Stimulated activated CD4-positive, alpha-beta T cell treated with anti-CD3 and anti-CD28 coated beads, Interleukin-1b, Interleukin-23, amount 100 ng/mL, for 1 hour (primary cell): ENCODE data around the gene IRF8.
"Not testable (repeated sequence)": the region's sequence is repeated elsewhere in the genome, so short reads cannot be mapped to it uniquely, and the experiment has no call there.

Experiments used
- DNase-seq, 2 donors: peaks; one replicate each; pipeline ENCODE4 v3.0.0-alpha.2; 2020; ENCODE audit warnings: low read depth in 2 of 2

IRF8 gene

DNA sequence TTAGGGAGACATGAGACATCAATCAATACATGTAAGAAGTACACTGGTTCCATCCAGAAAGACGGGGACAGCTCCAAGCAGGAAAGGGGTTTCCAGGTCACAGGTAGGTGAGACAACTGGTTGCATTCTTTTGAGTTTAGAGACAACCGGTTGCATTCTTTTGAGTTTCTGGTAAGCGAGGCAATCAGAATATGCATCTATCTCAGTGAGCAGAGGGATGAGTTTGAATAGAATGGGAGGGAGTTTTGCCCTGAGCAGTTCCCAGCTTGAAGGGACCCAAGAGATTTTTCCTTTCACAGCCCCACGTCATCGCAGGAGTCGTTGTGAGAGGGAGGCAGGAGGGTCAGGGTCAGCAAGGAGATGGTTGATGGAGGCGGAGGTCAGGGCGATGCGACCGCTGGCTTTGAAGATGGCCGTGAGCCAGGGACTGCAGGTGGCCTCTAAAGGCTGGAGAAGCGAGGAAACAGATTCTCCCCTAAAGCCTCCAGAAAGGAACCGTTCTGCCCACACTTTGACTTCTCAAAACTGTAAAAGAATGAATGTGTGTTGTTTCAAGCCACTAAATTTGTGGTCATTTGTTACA is 36.5 kb downstream of the IRF8 start:
- DNase-seq: no peak

DNA sequence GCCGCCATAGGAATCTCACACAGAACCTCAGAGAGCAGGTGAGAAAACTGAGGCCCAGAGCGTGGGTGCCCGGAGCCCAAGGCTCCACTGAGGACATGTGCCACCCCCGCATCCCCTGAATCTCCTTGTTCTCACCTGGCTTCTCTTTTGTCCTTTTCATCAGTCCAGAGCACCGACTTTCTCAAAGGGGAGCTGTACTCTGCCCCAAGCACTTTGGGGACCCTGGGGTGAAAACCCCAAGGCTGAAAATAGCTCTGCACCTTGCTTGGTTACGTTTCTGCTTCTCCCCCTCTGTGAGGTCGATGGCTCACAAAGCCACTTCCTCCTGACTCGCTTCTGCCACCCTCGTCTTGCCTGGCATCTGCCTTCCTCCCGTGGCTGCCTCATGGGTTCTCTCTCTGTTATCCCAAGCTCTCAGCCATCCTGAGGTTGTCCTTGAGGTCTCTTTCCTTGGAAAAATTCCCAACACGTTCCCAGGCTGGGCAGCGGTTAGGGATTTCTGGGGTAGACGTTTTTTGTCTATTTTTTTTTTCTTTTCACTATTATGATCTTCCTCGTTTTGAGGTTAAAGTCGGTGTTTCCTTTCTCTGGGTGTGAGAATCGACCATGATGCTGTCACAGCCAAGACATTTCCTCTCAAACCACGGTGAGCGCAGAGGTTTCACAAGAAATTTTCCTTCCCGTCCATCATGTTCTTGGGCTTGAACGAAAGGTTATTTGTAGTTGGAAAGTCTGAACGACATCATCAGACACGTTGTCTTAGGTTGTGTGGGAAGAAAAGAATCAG is 37.2 kb downstream of the IRF8 start:
- peak; percentile 35 to 39 for DNase-seq

DNA sequence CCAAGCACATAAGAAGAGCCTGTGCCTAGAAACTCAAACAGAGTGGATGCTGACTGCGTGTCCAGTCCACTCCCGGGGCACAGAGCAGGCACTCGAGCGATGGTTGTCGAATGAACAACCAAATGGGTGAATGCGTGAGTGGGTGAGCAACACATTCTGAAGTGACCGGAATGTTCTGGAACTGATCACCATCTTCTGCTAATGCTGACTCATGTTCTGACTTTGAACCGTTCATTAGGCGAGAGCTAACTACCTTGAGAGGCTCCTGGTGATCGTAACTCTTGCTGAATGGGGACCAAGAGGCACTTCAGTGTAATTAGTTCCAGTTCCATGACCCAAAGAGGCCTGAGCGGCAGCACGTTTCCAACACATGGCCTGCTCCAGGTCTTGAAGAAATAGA is 37.9 kb downstream of the IRF8 start:
- DNase-seq: no peak

DNA sequence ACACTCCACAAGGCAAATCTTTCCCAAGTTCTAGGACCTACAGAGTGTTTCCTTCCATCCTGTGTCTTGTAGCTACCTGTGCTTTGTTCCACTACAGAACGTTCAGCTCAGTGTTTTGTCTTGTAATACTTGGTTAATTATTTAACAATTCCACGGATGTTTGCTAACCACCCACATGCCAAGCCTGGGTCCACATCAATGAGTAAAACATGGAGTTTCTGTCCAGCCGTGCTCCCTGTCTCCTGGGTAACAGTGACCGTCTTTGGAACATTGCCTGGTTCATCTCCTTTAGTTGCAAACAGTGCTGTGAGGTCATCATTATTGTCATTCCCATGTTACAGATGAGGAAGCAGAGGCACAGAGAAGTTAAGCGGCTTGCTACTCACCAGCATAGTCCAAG is 41.3 kb downstream of the IRF8 start:
- no peak for DNase-seq

DNA sequence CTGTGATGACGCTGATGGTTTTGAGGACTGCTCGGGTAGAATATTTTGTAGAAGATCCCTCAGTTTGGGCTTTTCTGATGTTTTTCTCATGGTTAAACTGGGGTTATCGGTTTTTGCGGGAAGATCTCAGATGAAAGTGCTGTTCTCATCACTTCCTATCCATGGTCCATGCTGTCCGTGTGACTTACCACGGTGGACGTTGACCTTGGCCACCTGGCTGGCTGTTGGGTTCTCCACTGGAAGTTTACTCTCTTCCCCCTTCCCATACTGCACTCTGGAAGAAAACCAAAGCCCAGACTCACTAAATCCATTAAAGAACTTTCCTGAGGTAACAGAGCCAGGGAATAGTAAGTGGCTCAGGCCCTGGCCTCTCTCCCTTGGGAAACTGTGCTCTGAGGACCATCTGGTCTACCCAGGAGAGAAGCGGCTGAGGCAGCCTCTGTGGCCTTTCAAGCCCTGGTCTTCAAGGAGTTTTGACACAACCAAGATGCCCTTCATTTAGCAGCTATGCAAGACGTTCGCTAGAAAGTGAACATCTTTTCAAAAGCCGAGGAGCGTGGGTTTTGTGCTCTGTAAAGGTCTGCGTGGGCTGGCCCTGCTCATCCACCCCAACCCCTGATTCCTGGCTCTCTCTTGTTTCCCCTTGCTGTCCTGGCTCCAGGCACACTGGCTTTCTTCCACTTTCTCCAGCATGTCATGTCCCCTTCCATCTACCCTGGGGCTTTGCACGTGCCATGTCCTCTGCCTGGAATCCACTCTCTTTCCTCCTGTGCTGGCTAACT is 43.1 kb downstream of the IRF8 start:
- DNase-seq: no peak

DNA sequence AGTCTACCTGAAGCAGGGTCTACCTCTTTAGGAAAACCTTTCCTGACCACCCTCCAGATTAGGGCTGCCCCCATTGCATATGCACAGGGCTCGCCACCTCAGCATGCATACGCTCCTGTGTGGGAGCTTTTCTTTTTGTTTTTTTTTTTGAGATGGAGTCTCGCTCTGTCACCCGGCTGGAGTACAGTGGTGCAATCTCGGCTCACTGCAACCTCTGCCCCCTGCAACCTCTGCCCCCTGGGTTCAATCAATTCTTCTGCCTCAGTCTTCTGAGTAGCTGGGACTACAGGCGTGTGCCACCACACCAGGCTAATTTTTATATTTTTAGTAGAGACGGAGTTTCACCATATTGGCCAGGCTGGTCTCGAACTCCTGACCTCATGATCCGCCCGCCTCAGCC is 43.7 kb downstream of the IRF8 start:
- DNase-seq: not testable (repeated sequence)

DNA sequence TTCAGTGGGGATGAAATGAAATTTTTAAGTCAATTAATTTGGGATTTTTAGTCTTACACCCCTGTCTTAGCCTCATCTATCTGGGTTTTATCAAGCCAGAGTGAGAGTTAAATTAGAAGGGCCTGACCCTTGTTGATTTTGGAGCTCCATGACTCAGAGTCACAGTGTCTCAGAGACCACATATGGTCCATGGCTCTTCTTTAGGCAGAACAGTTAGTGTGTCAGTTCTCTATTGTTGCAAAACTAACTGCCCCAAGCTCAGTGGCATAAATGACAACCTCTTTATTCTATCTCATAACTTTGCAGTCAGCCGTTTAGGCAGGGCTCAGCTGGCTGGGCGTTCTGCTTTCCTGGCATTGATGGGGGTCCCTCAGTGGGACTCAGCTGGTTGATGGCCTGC is 44.7 kb downstream of the IRF8 start:
- no peak for DNase-seq

DNA sequence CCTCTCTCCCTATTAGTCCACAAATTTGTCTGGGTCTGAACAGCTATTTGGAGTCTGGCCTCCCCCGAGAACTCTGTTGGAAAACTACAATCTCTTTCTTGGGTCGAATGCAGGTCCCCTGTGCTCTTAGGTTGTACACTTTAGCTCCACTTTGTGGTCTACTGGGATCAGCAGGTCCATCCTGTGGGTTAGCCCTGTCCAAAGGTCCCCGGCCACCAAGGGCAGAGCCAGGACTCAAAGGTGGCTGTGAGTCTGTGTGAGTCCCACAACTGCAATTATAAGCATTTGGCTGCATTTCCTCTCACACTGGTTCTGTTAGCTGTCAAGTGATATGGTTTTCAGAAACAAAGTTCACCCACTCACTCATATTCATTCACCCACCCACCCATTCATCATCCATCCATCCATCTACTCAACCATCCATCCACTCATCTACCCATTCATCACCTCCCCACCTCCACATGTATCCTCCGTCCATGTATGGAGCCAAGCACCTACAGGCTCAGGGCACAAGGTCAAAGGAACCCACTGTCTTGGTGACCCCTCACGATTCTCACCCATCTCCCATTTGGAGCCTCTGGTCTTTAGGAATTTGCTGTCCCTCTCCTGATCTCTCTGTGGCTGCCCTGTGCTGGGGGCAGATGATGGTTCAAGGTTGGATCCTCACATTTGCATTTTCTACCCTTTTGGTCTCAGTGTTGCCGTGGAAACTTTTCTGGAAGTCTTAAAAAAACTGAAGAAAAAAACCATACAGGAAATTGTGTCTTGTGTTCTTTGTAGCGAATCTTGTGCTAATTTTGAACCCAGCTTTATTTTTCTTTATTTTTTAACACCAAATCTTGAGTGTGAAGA is 45.8 kb downstream of the IRF8 start:
- no peak for DNase-seq

DNA sequence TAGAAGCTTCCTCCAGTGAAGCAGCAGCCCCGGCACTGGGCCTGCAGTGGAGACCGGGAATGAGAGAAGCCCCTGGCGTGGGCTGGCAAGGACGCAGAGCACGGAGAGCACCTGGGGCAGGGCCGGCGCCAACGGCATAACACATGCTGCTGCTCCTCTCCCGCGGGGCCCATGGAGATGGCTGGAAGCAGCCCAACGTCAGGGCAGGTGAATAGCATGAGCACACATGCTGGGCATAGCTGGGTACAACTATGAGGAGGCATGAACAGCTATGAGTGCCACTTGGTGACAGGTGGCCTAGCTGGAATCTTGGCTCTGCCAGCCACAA is 46.4 kb downstream of the IRF8 start:
- no peak for DNase-seq

DNA sequence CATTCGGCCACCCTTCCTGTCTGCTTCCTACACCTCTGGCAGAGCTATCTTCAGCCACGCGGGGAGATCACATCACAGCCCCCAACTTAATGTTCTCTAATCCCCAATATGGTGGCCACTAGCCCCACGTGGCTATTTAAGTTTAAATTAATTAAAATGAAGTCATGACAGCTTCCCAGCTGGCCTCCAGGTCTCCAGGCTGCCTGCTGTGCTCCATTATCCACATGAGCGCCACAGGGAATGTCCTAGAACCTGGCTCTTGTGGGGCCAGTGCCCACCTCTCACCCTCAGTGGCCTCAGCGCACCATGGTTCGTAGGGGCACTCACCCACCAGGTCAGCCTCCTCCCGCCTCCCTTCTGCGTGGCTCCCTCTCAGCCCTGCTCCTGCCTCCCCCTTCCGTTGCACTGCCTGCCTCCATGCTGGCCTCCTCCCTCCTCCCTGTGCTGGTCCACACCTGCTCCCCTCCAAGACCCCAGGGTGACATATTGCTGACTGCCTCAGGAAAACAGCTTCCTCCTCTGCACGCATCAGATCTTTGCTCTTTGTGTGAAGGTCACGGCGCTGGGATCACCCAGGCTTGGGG is 47.7 kb downstream of the IRF8 start:
- no peak for DNase-seq

DNA sequence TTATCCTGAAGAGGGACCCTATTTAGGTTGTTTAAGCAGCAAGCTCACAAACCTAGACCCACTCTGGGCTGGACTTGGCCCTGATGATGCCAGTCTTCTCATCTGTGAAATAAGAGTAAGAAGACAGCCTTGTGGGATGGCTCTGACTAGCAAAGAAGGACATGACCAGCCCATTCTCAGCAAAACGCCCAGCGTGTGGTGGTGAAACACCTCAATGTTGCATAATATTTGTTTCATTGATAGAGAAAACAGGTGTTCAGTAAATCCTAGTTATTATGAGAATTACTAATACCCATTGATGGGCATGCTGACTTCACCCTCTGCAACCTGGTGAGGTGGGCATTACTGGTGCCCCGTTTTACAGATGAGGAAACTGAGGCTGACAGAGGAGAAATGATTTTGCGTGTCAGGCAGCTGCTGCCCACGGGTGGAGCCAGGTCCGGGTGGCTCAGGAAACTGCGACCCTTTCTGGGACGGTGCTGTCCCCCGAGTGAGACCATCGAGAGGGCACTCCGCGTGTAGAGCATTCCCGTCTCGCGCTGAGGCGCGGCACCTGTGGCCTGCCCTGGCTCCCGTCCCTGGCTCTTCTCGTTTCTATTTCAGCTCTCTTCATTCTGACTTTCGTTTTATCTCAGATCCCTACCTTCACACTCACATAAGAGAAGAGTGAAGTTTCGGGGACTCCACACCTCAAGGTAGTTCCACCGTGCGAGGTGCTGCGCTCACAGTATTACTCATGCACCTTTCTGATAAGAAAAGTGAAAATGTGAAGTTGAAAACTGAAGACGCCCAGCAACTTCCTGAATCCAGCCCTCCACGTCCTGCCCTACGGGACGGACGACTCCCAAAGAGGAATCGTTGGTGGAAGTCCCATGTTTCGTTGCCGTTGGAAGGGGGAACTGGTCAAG is 48.5 kb downstream of the IRF8 start:
- DNase-seq: no peak

DNA sequence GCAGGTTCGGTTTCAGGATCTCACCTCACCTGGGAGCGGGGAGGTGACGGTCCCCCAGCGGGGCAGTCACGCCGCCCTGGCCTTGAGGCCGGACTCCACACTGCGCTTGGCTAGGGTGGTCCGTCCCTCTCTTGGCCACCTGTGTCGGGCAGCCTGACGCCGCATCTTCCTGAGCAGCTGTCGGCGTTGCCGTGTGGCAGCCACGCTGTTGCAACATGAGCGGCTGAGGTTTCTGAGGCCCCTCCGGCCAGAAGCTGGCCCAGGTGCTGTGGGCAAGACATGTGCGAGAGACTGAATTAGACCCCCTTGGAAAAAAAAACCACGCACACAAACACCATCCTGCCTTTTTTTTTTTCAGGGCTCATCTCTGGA is 49.2 kb downstream of the IRF8 start:
- DNase-seq: no peak

DNA sequence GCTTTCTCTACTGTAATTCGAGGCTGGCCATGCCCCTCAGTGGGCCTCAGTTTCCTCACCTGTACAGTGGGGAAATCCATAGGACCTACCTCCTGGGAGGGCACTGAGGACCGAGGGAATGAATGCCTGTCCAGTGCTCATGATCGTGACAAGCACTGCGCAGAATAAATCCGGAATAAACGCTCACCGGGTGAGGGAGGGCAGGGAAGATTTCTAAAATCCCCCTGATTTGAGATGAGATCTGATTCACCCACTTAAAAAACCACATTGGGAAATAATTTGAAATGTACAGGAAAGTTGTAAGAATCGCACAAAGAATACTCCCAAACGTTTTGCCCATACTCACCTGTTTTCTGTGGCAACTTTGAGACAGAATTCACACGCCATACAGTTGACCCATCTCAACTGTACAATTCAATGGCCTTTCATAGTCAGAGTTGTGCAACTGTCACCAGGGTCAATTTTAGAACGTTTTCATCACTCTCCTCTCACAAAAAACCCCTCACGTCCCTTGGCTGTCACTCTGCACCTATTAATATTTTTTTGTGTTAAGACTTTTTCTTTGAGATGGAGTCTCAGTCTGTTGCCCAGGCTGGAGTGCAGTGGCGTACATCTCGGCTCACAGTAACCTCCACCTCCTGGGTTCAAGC is 49.8 kb downstream of the IRF8 start:
- no peak for DNase-seq

DNA sequence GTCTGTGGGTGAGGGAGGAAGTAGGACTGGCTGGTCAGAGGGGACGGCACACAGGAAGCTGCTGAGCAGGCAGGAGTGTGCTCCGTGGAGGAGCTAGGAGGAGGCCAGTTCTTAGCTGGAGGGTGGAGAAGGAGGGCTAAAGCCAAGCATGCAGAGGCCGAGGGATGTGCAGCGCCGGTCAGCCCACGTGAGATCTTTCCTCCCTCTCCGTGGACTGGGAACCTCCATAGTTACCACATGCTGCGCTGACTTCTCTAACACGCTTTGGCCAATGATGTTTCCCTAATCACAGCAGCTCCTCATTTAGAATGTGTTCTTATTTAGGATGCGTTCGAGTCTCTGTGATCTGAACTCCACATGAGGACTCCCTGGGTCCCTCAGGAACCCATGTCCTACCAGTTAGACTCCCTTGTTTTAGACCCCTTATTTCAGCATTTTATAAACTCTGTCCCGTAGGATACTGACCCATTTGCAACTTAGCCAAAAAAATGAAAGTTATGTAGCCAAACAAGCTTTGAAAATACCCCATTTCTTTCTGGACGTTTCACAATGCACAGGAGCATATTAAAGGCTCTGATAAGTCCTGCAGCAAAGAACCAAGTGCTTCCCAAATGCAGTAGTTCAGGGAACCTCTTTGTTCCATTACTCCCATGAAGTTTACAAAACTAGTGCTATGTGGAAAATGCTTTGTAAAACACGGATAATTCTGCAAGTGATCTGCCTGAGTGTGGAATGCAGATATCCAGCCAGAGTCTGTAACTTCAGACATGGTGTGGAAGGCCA is 51.4 kb downstream of the IRF8 start:
- DNase-seq: no peak

DNA sequence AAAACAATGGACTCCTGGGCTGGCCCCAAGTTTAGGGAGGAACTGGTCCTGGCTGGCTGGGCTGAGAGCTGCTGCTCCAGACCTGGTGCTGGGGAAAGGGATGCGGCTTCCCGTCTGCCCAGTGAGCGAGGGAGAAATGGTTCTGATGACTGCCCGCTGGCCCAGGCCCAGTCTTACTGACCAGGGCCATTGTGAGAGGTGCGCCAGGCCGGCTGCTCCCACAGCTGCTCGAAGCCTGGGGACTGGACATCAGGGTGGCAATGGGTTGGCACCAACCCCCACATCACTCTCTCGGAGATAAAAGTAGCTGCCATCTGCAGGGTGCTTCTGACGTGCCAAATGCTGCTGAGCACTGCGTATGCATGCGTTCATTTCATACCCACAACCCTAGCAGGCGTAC is 53.2 kb downstream of the IRF8 start:
- DNase-seq: no peak

DNA sequence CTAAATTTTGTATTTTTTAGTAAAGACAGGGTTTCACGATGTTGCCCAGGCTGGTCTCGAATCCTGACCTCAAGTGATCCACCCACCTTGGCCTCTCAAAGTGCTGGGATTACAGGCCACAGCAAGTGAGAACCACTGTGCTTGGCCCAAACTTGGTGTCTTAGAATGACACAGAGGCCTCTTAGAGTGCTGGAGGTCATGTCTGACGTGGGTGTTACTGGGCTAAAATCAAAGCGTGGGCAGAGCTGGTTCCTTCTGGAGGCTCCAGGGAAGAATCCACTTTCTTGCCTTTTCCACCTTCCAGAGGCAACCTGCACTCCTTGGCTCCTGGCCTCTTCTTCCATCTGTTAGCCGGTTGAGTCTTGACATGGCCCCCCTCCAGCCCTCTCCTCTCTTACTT is 53.8 kb downstream of the IRF8 start:
- DNase-seq: no peak

DNA sequence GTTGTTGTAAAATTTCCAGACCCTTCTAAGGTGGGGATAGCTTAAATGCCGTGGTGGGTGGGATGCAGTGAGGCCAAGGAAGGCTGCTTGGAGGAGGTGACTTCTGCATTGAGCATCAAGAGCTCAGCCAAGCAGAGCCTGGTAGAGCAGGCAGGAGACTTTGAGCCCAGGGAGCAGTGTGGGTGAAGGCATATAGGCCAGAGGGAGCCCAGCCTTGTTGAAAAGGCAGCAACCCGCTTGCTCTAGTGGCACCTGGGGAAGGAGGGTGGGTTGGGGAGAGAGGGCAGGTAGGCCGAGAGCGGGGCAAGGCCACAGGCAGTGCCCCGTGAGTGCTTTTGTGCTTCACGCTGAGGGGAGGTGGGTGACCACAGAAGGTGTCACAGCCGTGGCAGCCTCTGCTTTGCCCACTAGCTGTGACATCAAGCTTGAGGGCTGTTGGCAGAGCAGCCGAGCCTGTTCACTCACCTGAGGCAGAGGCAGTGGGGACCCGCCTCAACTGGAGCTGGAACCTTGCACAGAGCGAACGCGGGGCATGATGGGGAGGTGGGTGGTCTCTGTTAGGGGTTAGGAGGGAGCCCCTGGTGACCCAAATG is 56.1 kb downstream of the IRF8 start:
- no peak for DNase-seq

DNA sequence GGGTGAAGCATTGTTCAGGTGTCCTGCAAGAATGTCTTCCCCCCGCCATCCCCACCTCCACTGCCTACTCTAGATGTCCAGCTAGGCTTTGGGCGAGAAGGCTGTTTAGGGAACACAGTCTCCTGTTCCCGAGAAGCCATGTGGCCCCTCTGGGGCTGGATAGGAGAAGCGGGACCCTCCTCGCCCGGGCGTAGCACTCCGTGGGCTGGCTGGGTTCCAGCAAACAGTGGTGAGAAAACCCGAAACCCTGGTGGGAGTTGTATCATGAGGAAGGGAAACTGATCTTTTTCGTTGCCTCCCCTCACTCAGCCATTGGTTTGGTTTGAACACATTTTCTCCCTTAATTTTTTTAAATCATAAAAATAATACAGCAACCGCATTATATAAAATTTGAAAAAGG is 56.6 kb downstream of the IRF8 start:
- DNase-seq: no peak

DNA sequence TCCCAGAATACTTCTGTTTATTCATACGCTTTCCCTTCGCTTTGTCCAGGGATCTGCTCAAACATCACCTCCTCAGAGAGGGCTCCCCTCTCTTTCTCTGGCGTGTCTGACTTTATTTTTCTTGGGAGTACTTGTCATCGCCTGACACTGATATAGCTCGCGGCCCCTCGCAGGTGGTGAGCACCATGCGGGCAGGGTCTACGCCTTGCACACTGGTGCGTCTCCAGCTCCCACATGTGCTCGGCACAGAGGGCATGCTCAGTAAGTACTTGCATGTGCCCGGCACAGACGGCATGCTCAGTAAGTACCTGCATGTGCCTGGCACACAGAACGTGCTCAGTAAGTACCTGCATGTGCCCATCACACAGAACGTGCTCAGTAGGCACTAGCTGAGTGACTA is 57.5 kb downstream of the IRF8 start:
- no peak for DNase-seq
